ENCODE results near the gene B3GNT4. TPM values are rescaled to one million over a fixed set of nuclear protein-coding genes. Genes with fewer than 3 reads are reported as not detected.
"Not testable (repeated sequence)": the region's sequence is repeated elsewhere in the genome, so short reads cannot be mapped to it uniquely, and the experiment has no call there.

Gene B3GNT4
- total RNA-seq, 4 donors from 2014 or later: 3.3 to 12.9 (median 5.6) TPM

GRCh38 chr12:122171399-122171798 is 32.1 kb upstream of the B3GNT4 start:
- no peaks in the 10 kb centered on the region for H3K27me3 ChIP-seq
- 97% methylated on average over 5 of the region's 5 CpGs for WGBS
- H3K9me3 ChIP-seq: no peaks in the 10 kb centered on the region

GRCh38 chr12:122172262-122172939 is 31.1 kb upstream of the B3GNT4 start:
- Histone ChIP-seq H3K4me1 (no peaks in the 10 kb centered on the region), H3K27ac (no peak overlapping the region), H3K4me3 (no peak overlapping the region), H3K36me3 (no peaks in the 10 kb centered on the region), H3K27me3 (no peaks in the 10 kb centered on the region), H3K9me3 (no peaks in the 10 kb centered on the region)
- WGBS: 69% methylated on average over 11 of the region's 17 CpGs
- TF ChIP-seq POLR2AphosphoS5 (IDR thresholded peaks at IDR 0.05): no peak
- no peak for TF ChIP-seq CTCF (IDR thresholded peaks at IDR 0.05)
- no peak for TF ChIP-seq EP300 (IDR thresholded peaks at IDR 0.05)
- TF ChIP-seq POLR2A (IDR thresholded peaks at IDR 0.05): no peak
- no peak for DNase-seq (ENCODE audit: low spot score in 2 of 2)

More at GRCh38 chr12:122171399-122171798, 32.1 kb upstream of the B3GNT4 start:
- no peaks in the 10 kb centered on the region for H3K4me1 ChIP-seq
- no peak for DNase-seq (ENCODE audit: low spot score in 2 of 2)
- no peak overlapping the region for H3K4me3 ChIP-seq
- no peak overlapping the region for H3K27ac ChIP-seq
- H3K36me3 ChIP-seq: no peaks in the 10 kb centered on the region
- TF ChIP-seq CTCF (IDR thresholded peaks at IDR 0.05) (no peak), POLR2AphosphoS5 (IDR thresholded peaks at IDR 0.05) (no peak), POLR2A (IDR thresholded peaks at IDR 0.05) (no peak), EP300 (IDR thresholded peaks at IDR 0.05) (no peak)

DNA sequence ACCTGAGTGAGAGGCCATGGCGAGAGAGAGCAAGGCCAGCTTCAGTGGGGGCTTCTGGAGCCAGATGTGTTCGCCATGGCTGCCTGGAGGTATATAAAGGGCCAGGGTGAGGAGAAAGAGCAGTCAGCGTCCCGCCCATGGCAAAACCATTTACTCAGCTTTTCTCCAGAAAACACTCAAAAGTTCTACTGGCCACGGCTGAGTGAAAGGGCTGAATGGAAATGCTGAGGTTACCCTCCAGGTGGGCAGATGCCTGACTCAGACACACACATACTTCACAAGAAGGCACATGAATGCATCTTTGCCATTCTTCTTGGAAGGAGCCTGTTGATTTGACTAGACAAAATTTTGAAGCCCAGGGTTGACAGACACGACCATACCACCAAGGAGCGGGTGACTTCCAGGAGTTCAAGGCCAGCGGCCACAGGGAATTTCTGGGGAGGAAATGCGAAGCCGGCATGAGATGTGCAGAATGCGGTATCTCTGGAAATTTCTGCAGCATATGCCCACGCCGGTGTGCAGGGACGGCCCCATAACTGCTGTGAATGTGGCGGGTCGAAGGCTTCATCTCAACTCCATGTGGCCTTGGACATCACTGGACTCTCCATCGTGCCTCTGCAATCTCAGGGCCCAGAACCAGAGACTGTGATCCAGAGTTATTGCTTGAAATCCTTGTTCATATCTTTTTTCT is 29.2 kb upstream of the B3GNT4 start, which contains the start of gene IL31:
IL31 (minus strand) TSS at position 67 of the 691 bp plus-strand sequence; CDS start at position 18, 49 bp downstream.
- TF ChIP-seq POLR2A (IDR thresholded peaks at IDR 0.05) (no peak), CTCF (IDR thresholded peaks at IDR 0.05) (no peak), EP300 (IDR thresholded peaks at IDR 0.05) (no peak), POLR2AphosphoS5 (IDR thresholded peaks at IDR 0.05) (no peak)
- no peaks in the 10 kb centered on the region for H3K9me3 ChIP-seq
- no peak within 1 kb of the TSS for H3K4me3 ChIP-seq
- 89% methylated on average over 16 of the region's 17 CpGs for WGBS
- H3K27ac ChIP-seq: no peak within 1 kb of the TSS
- no peaks in the 10 kb centered on the region for H3K36me3 ChIP-seq
- no peaks in the 10 kb centered on the region for H3K27me3 ChIP-seq
- H3K4me1 ChIP-seq: no peaks in the 10 kb centered on the region
- DNase-seq (ENCODE audit: low spot score in 2 of 2): no peak

- not testable (repeated sequence) for H3K4me1 ChIP-seq; H3K9me3 ChIP-seq; H3K4me3 ChIP-seq; DNase-seq (ENCODE audit: low spot score in 2 of 2); H3K36me3 ChIP-seq; H3K27ac ChIP-seq; H3K27me3 ChIP-seq
- WGBS: 85% methylated on average over 4 of the region's 4 CpGs
These were observed 27.0 kb upstream of the B3GNT4 start for GRCh38 chr12:122176473-122176872.

- H3K27me3 ChIP-seq: peaks cover 4% of the 10 kb centered on the region
- no peak for TF ChIP-seq EP300 (IDR thresholded peaks at IDR 0.05)
- no peak for TF ChIP-seq POLR2A (IDR thresholded peaks at IDR 0.05)
- TF ChIP-seq CTCF (IDR thresholded peaks at IDR 0.05): no peak
- TF ChIP-seq POLR2AphosphoS5 (IDR thresholded peaks at IDR 0.05): no peak
- no peak within 1 kb of the TSS for H3K27ac ChIP-seq
- H3K36me3 ChIP-seq: no peaks in the 10 kb centered on the region
- 2% methylated on average over 20 of the region's 63 CpGs for WGBS
- DNase-seq (ENCODE audit: low spot score in 2 of 2): no peak
- H3K4me3 ChIP-seq: peak within 1 kb of the TSS; percentile 54
- H3K4me1 ChIP-seq: peaks cover 10% of the 10 kb centered on the region
- H3K9me3 ChIP-seq: no peaks in the 10 kb centered on the region
These were observed 20.5 kb upstream of the B3GNT4 start, which contains the start of gene LRRC43 for GRCh38 chr12:122182887-122183587. TSS of gene LRRC43 (plus strand) at chr12:122183123. CDS start at chr12:122183145, 22 bp downstream.

All from suprapubic skin (tissue), 4 donors.